GM19452 (cell line): ENCODE measurements around the gene GAPT.
"Not testable (repeated sequence)": the region's sequence is repeated elsewhere in the genome, so short reads cannot be mapped to it uniquely, and the experiment has no call there.

Source experiments
- ATAC-seq: cut with Tn5 transposase; IDR thresholded peaks from one replicate; pipeline ENCODE4 v1.9.1; 2021; ENCODE audit not compliant: unreplicated experiment

The GAPT gene

GRCh38 chr5:58503390-58504046 lies 12.3 kb downstream of the GAPT start:
- no peak for ATAC-seq

GRCh38 chr5:58504766-58505165 lies 13.5 kb downstream of the GAPT start:
- no peak for ATAC-seq

DNA sequence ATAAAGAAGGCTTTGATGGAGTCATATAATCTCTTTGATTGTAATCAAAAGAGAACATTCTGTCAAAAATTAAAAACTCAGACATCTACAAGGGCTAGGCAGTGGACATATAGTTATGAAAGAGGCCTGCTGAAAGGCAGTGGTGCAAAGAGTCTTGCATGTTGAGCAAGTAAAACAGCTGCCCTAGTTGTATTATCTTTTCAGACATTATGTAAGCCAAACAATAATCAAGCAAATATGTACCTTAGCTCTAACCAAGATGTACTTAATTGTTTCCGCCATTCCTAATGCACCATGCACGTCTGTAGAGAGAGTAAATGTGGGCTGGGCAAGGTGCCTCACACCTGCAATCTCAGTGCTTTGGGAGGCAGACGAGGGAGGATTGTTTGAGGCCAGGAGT lies 14.3 kb downstream of the GAPT start:
- ATAC-seq = no peak

DNA sequence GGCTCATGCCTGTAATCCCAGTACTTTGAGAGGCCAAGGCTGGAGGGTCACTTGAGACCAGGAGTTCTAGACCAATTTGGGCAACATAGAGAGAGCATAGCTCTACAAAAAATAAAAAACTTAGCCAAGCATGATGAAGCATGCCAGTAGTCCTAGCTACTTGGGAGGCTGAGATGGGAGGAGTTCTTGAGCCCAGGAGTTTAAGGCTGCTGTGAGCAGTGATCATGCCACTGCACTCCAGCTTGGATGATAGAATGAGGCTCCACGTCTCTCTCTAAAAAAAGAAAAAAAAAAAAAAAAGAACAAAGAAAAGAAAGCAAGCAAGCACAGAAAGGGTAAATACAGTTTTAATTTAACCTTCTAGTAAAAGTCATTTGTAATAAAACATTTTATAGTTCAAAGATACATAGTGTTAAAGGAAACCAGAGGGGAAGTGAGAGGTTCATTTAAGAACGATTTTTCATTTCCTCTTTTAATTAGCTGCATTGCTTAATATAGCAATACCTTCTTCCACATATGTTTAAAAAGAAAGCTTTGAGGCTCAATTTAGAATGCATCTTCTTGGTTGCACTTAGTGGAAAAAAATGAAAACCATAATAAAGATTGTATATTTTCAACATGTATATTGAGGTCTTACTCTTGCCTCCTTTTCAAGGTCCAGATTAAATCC lies 14.9 kb downstream of the GAPT start:
- peak; percentile 87 for ATAC-seq

DNA sequence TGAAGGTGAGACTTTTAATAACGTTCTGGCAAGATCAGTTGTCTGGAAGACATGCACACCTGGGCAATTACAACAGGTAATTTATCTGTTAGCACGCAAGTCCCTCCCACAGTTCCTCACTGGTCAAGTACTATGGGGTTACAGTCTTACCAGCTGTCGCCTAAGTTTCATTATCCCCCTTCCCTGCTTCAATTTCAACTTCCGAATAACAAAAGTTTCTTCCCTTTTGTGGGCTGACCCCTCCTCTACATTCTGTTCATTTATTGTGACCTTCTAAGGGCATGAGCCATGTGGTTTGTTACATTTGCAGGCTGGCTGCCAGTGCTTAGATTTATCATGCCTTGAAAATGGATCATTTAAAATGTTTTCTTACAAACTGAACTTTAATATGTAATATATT lies 16.5 kb downstream of the GAPT start:
- no peak for ATAC-seq

- no peak for ATAC-seq
Observed at GRCh38 chr5:58517198-58517597, 26.0 kb downstream of the GAPT start.

DNA sequence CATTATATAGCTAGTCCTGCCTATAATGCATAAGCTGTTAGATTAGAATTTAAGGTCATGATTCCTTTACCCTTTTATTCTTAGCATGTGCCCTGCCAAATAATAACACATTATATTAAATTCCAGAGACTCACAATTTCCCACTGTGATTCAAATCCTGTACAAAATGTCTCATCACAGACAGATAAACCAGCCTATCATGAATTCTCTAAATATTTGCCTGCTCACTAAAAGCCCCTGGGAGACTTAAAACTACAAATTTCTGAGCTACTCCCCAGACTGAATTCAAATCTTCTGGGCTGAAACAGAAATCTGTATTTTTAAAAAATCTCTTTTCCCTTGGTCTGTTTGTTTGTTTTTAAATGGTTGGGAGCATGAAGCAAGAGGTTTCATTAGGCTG lies 32.7 kb downstream of the GAPT start:
- no peak for ATAC-seq

- ATAC-seq = no peak
Observed at GRCh38 chr5:58524571-58524970, 33.3 kb downstream of the GAPT start.

- no peak for ATAC-seq
Observed at GRCh38 chr5:58530942-58531490, 39.8 kb downstream of the GAPT start.

- not testable (repeated sequence) for ATAC-seq
Observed at GRCh38 chr5:58541935-58542334, 50.7 kb downstream of the GAPT start.

GRCh38 chr5:58542709-58543108 lies 51.5 kb downstream of the GAPT start:
- no peak for ATAC-seq

- no peak for ATAC-seq
Observed at GRCh38 chr5:58543723-58544122, 52.5 kb downstream of the GAPT start.

- ATAC-seq = no peak
Observed at GRCh38 chr5:58544195-58544594, 53.0 kb downstream of the GAPT start.

GRCh38 chr5:58544926-58545325 lies 53.7 kb downstream of the GAPT start:
- no peak for ATAC-seq

GRCh38 chr5:58545912-58546311 lies 54.7 kb downstream of the GAPT start:
- peak; percentile 95 for ATAC-seq
